ENCODE data around the gene FOXD3.

- TF ChIP-seq, protein P1, sequence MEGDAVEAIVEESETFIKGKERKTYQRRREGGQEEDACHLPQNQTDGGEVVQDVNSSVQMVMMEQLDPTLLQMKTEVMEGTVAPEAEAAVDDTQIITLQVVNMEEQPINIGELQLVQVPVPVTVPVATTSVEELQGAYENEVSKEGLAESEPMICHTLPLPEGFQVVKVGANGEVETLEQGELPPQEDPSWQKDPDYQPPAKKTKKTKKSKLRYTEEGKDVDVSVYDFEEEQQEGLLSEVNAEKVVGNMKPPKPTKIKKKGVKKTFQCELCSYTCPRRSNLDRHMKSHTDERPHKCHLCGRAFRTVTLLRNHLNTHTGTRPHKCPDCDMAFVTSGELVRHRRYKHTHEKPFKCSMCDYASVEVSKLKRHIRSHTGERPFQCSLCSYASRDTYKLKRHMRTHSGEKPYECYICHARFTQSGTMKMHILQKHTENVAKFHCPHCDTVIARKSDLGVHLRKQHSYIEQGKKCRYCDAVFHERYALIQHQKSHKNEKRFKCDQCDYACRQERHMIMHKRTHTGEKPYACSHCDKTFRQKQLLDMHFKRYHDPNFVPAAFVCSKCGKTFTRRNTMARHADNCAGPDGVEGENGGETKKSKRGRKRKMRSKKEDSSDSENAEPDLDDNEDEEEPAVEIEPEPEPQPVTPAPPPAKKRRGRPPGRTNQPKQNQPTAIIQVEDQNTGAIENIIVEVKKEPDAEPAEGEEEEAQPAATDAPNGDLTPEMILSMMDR (IDR thresholded peaks at IDR 0.05): no peak
- no peak for TF ChIP-seq POLR2AphosphoS5 (IDR thresholded peaks at IDR 0.05)
Observed at GRCh38 chr1:63368131-63368530, 45.8 kb downstream of the FOXD3 start.

All from upper lobe of left lung (tissue), 4 donors.